Heart right ventricle (tissue), 16 donors: ENCODE results near the gene ANKUB1. TPM values are rescaled to one million over a fixed set of nuclear protein-coding genes. Genes with fewer than 3 reads are reported as not detected.

Experiments
- ATAC-seq, 8 donors: fragments of 200-7000 bp; cut with Tn5 transposase; one replicate each; pipeline ENCODE4 v1.9.1; 2020; ENCODE audit warnings: mild to moderate bottlenecking in 8 of 8, moderate library complexity in 8 of 8, moderate number of reproducible peaks in 1 of 8
- DNase-seq, 2 donors: peaks; one replicate each; pipeline ENCODE4 v3.0.0-alpha.2; 2020
- H3K27ac ChIP-seq, 10 donors: fragments of 200-600 bp; sonication (generic) in 2 of 10; one replicate each; pipeline versions ENCODE4 v1.5.0 to v1.8.0; 2020 to 2022; ENCODE audit warnings: mild to moderate bottlenecking in 3 of 10
- H3K27me3 ChIP-seq, 7 donors: fragments of 200-600 bp; one replicate each; pipeline ENCODE4 v1.8.0; 2021 to 2022; ENCODE audit warnings: mild to moderate bottlenecking in 2 of 7
- H3K36me3 ChIP-seq, 9 donors: fragments of 200-600 bp; sonication (generic) in 1 of 9; one replicate each; pipeline versions ENCODE4 v1.5.0 to v1.8.0; 2020 to 2022; ENCODE audit warnings: mild to moderate bottlenecking in 2 of 9
- H3K4me1 ChIP-seq, 9 donors: fragments of 200-600 bp; sonication (generic) in 1 of 9; one replicate each; pipeline versions ENCODE4 v1.5.0 to v1.8.0; 2020 to 2022; ENCODE audit warnings: mild to moderate bottlenecking in 4 of 9
- H3K4me3 ChIP-seq, 10 donors: fragments of 200-600 bp; sonication (generic) in 2 of 10; one replicate each; pipeline versions ENCODE4 v1.5.0 to v1.8.0; 2020 to 2022; ENCODE audit warnings: mild to moderate bottlenecking in 7 of 10, moderate library complexity in 2 of 10
- H3K9me3 ChIP-seq, 11 donors: fragments of 200-600 bp in 10 of 11; sonication (generic) in 2 of 11; one replicate each; pipeline versions ENCODE4 v1.5.0 to v1.8.0; 2013 to 2022; ENCODE audit warnings: mild to moderate bottlenecking in 2 of 11, control low read depth in 1 of 11, moderate library complexity in 1 of 11
- WGBS, 2 donors: extraction: QIAGEN DNeasy Blood & Tissue Kit; methylation state at CpG; one replicate each; pipeline ENCODE4 v1.1.7; 2013; ENCODE audit warnings: inconsistent platforms in 1 of 2; 5-methylcytosine and 5-hydroxymethylcytosine counted together
- intact Hi-C, 10 donors: fragments of 100-400 bp; cut with DNase I; formaldehyde crosslinking; loops; one replicate each; pipeline versions ENCODE4 v1.11.1 to v1.14.2; 2022
- polyA plus RNA-seq, 2 donors: library from polyadenylated mRNA; stranded (reverse); fragments of 200-250 nt; gene quantifications; one replicate each; pipeline ENCODE4 v1.2.3, GENCODE V29; 2013
- total RNA-seq, 10 donors: library from RNA; stranded (reverse); fragmentation: NEBNext Ultra II Directional in 3 of 10; extraction: Animal tissue kit (Norgen Biotek cat#: 25700) in 3 of 10; gene quantifications; one replicate each; pipeline versions ENCODE4 v1.2.1 to v1.2.4, GENCODE V29; 2021 to 2023
- TF ChIP-seq, protein P1 (sequence below), 9 donors: fragments of 200-600 bp; sonication (generic) in 2 of 9; IDR thresholded peaks; one replicate each; pipeline versions ENCODE4 v1.5.0 to v1.8.0; 2021 to 2022; ENCODE audit warnings: antibody characterized with exemption in 9 of 9, mild to moderate bottlenecking in 5 of 9, moderate library complexity in 1 of 9
- donor health status: Arrhythmogenic right ventricular cardiomyopathy.
- donor health status: ischemic (EF 13 %, LVEDD 7.1; RV severe dilation, severe dysfunction).
- donor health status: healthy with polysubstance abuse.
- donor health status: DM: no; HTN: yes; CAD: no.
- donor health status: DM: no; HTN: no; CAD: no.
- donor health status: ischemic (EF 25% LVEDD 6.9; RV normal size, moderate dysfunction).
- donor health status: ischemic (EF 25% LVEDD 5.7; RV mildly dilated, moderate dysfunction).
- donor health status: healthy.
- donor health status: DM: yes; HTN: yes; CAD: no.
- donor health status: Ischemic cardiomyopathy.
- donor health status: ischemic (EF 35%, LVEDD 5.7; RV mildly dilated, moderate dysfunction).
- donor health status: nonischemic (EF 11% LVEDD 7.7; RV severe dilation, severe dysfunction).
- donor health status: DM: yes; HTN: yes; CAD: no.
- donor health status: PGD.
- donor health status: ischemic (EF 29% LVEDD 5.4; RV normal size, mild dysfunction).
- donor health status: nonischemic (EF 23%, LVEDD 6.1; RV moderate dilation, normal function).

Gene ANKUB1
- total and polyA plus RNA-seq, 12 donors = not detected

DNA sequence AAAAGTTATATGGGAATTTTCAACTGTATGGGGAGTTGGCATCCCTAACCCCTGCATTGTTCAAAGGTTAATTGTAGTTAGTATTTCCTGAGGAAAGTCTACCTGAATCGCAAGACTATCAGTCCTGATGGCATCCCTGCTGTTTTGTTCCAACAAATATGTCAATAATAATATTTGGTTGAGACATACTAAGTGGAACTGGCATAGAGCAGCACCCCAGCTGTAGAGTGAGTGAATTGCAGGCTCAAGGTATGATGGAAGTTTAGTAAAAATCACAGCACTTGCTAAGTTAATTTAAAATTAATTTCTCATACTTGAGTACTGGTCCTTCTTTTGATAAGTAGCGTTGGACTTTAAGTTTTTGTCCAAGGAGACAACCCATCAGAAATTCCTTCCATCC is 22.1 kb downstream of the ANKUB1 start:
- no peak overlapping the region for H3K27ac ChIP-seq
- WGBS, 2 donors = 79 to 83% methylated on average over 2 of the region's 2 CpGs
- no peak overlapping the region for H3K4me3 ChIP-seq
- DNase-seq (no peak), ATAC-seq (no peak)
- TF ChIP-seq, protein P1, sequence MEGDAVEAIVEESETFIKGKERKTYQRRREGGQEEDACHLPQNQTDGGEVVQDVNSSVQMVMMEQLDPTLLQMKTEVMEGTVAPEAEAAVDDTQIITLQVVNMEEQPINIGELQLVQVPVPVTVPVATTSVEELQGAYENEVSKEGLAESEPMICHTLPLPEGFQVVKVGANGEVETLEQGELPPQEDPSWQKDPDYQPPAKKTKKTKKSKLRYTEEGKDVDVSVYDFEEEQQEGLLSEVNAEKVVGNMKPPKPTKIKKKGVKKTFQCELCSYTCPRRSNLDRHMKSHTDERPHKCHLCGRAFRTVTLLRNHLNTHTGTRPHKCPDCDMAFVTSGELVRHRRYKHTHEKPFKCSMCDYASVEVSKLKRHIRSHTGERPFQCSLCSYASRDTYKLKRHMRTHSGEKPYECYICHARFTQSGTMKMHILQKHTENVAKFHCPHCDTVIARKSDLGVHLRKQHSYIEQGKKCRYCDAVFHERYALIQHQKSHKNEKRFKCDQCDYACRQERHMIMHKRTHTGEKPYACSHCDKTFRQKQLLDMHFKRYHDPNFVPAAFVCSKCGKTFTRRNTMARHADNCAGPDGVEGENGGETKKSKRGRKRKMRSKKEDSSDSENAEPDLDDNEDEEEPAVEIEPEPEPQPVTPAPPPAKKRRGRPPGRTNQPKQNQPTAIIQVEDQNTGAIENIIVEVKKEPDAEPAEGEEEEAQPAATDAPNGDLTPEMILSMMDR (IDR thresholded peaks at IDR 0.05) = no peak
- no peaks in the 10 kb centered on the region for H3K4me1 ChIP-seq
- H3K9me3 ChIP-seq = no peaks in the 10 kb centered on the region
- intact Hi-C loops = loop anchor here in 8 of 10 donors (2.0 to 10.0 kb wide), 5 partner anchors 37 to 278 kb away; no protein-coding TSS in a partner anchor
- H3K27me3 ChIP-seq = peaks cover 0 to 11% (median 0%) of the 10 kb centered on the region in 7 donors
- H3K36me3 ChIP-seq = no peaks in the 10 kb centered on the region

DNA sequence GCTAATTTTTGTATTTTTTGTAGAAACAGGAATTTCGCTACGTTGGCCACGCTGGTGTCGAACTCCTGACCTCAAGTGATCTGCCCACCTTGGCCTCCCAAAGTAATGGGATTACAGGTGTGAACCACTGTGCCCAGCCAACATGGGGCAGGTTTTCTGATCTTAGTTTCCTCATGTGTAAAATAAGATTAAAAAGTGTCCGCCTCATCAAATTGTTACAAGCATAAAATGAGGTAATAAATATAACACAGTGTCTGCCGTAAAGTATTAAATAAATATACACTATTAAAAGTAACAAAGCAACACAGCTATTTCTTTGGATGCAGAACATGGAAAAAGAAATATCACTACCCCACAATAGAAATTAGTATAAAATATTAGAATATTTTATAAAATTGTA is 23.6 kb downstream of the ANKUB1 start:
- Histone ChIP-seq H3K9me3 (no peaks in the 10 kb centered on the region), H3K4me1 (no peaks in the 10 kb centered on the region), H3K27me3 (peaks cover 0 to 15% (median 5%) of the 10 kb centered on the region in 7 donors), H3K4me3 (no peak overlapping the region), H3K27ac (no peak overlapping the region), H3K36me3 (no peaks in the 10 kb centered on the region)
- TF ChIP-seq, protein P1 (IDR thresholded peaks at IDR 0.05) = no peak
- DNase-seq (no peak), ATAC-seq (no peak)
- intact Hi-C loops = loop anchor here in 3 of 10 donors (2.0 to 5.0 kb wide), 2 partner anchors 44 to 274 kb away; partner anchors contain the start of gene RNF13 (in 1 of the 3)
- WGBS, 2 donors = 92 to 97% methylated on average over 6 of the region's 6 CpGs

DNA sequence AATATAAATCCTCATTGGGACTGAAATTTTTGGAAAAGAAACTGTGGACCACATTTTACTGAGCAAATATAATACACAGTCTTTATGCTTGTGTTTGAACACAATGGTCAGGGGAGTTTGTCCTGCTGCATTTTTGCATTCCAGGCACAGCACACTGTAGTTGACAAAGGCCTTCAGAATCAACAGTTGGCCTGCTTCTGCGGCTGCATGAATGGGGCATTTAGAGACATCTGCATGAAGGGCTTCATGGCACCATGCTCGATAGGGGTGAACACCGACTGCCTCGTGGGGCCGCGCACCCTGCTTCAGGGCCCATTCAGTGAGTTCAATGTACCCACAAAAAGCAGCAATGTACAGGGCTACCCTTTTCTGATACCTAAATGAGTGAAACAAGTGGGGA is 24.6 kb downstream of the ANKUB1 start:
- TF ChIP-seq, protein P1 (IDR thresholded peaks at IDR 0.05) = no peak
- Histone ChIP-seq H3K4me1 (no peaks in the 10 kb centered on the region), H3K9me3 (no peaks in the 10 kb centered on the region), H3K36me3 (no peaks in the 10 kb centered on the region), H3K27me3 (peaks cover 0 to 17% (median 14%) of the 10 kb centered on the region in 7 donors), H3K4me3 (no peak overlapping the region), H3K27ac (no peak overlapping the region)
- intact Hi-C loops = loop anchor here in 3 of 10 donors (2.0 to 5.0 kb wide), 2 partner anchors 45 to 273 kb away; partner anchors contain the start of gene RNF13 (in 1 of the 3)
- no peak for ATAC-seq
- 88 to 91% methylated on average over 6 of the region's 6 CpGs for WGBS, 2 donors
- no peak for DNase-seq

DNA sequence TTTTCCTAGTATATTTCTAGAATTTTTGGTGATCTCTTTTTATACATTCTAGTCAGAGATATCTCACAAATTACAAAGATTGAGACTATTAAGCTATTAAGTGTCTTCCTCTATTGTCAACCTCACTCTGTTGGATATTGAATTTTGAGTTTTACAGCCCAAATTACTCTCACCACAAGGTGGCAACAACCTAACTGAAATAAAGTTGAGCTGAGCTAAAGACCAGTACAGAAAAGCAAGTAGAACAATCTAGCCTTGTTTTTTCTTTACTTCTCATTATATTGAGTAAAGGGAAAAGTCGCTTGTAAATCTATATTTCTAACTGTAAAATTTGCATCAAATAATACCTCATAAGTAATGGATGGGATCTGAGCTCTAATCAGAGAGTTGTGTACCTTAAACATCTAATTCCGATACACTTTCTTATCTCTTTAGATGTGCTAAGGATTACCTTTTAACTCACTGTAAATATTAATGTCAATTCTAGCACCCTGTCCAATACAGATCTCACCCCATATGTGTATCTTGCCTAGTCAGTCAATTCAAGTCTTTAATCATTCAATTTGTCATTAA is 26.5 kb downstream of the ANKUB1 start:
- TF ChIP-seq, protein P1 (IDR thresholded peaks at IDR 0.05) = peak in 7 of 9 donors; percentile 31 to 54 (median 42)
- intact Hi-C loops = loop anchor here in 1 of 10 donors (5.0 kb wide), 1 partner anchor 46 kb away; the partner anchor contains the start of gene RNF13
- no peaks in the 10 kb centered on the region for H3K4me1 ChIP-seq
- H3K27ac ChIP-seq = no peak overlapping the region
- no peaks in the 10 kb centered on the region for H3K9me3 ChIP-seq
- H3K27me3 ChIP-seq = peaks cover 0 to 34% (median 15%) of the 10 kb centered on the region in 7 donors
- no peak for ATAC-seq
- no peaks in the 10 kb centered on the region for H3K36me3 ChIP-seq
- 62 to 66% methylated on average over 2 of the region's 2 CpGs for WGBS, 2 donors
- no peak for DNase-seq
- H3K4me3 ChIP-seq = no peak overlapping the region
